Activated T-cell treated with anti-CD3 and anti-CD28 coated beads, Interleukin-2, amount 50 U/mL, for 72 hours (primary cell): ENCODE results near the gene PCDHA4. TPM values are rescaled to one million over a fixed set of nuclear protein-coding genes. Genes with fewer than 3 reads are reported as not detected.

Experiments used
- ATAC-seq, 2 donors: fragments of 150-1000 bp; cut with Tn5 transposase; replicated peaks in 1 of 2; 2 replicates each; pipeline ENCODE4 v1.10.0; 2021; ENCODE audit warnings: moderate library complexity in 2 of 2, mild to moderate bottlenecking in 1 of 2
- DNase-seq, 2 donors: peaks; one replicate each; pipeline ENCODE4 v3.0.0; 2021 to 2022; ENCODE audit warnings: mixed read lengths in 1 of 2
- H3K27ac Mint-ChIP-seq: one replicate; pipeline ENCODE4 v1.8.0; 2022; ENCODE audit warnings: mild to moderate bottlenecking, moderate library complexity, mixed read lengths
- H3K27me3 Mint-ChIP-seq: one replicate; pipeline ENCODE4 v1.8.0; 2022; ENCODE audit warnings: low read depth, mixed read lengths
- H3K36me3 Mint-ChIP-seq, 2 donors: one replicate each; pipeline ENCODE4 v1.8.0; 2022; ENCODE audit warnings: mixed read lengths in 2 of 2, mild to moderate bottlenecking in 1 of 2; ENCODE audit not compliant: insufficient read depth in 2 of 2
- H3K4me1 Mint-ChIP-seq: one replicate; pipeline ENCODE4 v1.8.0; 2022; ENCODE audit warnings: low read depth, mixed read lengths
- H3K4me3 Mint-ChIP-seq, 2 donors: one replicate each; pipeline ENCODE4 v1.8.0; 2022; ENCODE audit warnings: mild to moderate bottlenecking in 2 of 2, mixed read lengths in 2 of 2, moderate library complexity in 2 of 2
- H3K9me3 Mint-ChIP-seq, 2 donors: one replicate each; pipeline ENCODE4 v1.8.0; 2022; ENCODE audit warnings: mixed read lengths in 2 of 2
- total RNA-seq, 2 donors: library from RNA; stranded (reverse); gene quantifications; one replicate each; pipeline ENCODE4 v1.2.3, GENCODE V29; 2022

Gene PCDHA4
- total RNA-seq, 2 donors from 2014 or later, result not detected

DNA sequence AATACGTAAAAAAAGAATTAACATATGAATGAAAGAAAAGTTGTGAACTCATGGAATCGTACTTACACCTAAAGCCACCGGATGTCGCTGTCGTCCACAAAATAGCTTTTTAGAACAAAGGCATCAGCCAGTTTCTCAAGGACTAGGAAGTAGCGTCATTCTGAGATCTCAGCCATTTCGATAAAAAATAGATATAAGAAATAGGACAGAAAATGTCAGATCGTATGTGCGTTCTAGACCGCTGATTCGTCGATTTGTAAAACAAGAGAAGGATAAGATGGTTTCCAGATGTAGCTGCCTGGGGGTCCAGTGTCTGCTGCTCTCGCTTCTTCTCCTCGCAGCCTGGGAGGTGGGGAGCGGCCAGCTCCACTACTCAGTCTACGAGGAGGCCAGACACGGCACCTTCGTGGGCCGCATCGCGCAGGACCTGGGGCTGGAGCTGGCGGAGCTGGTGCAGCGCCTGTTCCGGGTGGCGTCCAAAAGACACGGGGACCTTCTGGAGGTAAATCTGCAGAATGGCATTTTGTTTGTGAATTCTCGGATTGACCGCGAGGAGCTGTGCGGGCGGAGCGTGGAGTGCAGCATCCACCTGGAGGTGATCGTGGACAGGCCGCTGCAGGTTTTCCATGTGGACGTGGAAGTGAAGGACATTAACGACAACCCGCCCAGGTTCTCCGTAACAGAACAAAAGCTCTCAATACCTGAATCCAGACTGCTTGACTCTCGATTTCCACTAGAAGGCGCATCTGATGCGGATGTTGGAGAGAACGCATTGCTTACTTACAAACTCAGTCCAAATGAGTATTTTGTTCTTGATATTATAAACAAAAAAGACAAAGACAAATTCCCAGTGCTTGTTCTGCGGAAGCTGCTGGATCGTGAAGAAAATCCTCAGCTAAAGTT, 49.2 kb downstream of the PCDHA4 start, which contains the start of gene PCDHA10:
Gene PCDHA10 (plus strand): TSS at position 126 of the 903 bp plus-strand sequence. CDS start 152 bp downstream, at position 278.
- Mint-ChIP-seq H3K36me3 (peaks cover 7 to 17% of the 10 kb centered on the region in 2 donors), H3K4me3 (no peak within 1 kb of the TSS), H3K9me3 (peaks cover 5 to 8% of the 10 kb centered on the region in 2 donors), H3K27ac (no peak within 1 kb of the TSS), H3K4me1 (no peaks in the 10 kb centered on the region), H3K27me3 (peaks cover 11% of the 10 kb centered on the region)
- DNase-seq (no peak), ATAC-seq (no peak)

DNA sequence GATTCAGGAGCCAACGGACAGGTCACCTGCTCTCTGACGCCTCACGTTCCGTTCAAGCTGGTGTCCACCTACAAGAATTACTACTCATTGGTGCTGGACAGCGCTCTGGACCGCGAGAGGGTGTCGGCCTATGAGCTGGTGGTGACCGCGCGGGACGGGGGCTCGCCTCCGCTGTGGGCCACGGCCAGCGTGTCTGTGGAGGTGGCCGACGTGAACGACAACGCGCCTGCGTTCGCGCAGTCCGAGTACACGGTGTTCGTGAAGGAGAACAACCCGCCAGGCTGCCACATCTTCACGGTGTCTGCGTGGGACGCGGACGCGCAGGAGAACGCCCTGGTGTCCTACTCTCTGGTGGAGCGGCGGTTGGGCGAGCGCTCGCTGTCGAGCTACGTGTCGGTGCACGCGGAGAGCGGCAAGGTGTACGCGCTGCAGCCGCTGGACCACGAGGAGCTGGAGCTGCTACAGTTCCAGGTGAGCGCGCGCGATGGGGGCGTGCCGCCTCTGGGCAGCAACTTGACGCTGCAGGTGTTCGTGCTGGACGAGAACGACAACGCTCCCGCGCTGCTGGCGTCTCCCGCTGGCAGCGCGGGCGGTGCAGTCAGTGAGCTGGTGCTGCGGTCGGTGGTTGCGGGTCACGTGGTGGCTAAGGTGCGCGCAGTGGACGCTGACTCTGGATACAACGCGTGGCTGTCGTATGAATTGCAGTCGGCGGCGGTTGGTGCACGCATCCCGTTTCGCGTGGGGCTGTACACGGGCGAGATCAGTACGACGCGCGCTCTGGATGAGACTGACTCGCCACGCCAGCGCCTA, 50.5 kb downstream of the PCDHA4 start:
- Mint-ChIP-seq H3K27me3 (peaks cover 11% of the 10 kb centered on the region), H3K27ac (no peak overlapping the region), H3K36me3 (peaks cover 7 to 19% of the 10 kb centered on the region in 2 donors), H3K9me3 (peaks cover 7 to 8% of the 10 kb centered on the region in 2 donors), H3K4me1 (no peaks in the 10 kb centered on the region), H3K4me3 (no peak overlapping the region)
- DNase-seq (no peak), ATAC-seq (no peak)

DNA sequence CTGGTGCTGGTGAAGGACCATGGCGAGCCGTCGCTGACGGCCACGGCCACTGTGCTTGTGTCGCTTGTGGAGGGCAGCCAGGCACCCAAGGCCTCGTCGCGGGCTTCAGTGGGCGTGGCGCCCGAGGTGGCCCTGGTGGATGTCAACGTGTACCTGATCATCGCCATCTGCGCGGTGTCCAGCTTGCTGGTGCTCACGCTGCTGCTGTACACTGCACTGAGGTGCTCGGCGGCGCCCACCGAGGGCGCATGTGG, 51.0 kb downstream of the PCDHA4 start:
- H3K4me1 Mint-ChIP-seq, result no peaks in the 10 kb centered on the region
- ATAC-seq (no peak), DNase-seq (no peak)
- H3K27me3 Mint-ChIP-seq, result peaks cover 11% of the 10 kb centered on the region
- peaks cover 6 to 8% of the 10 kb centered on the region in 2 donors for H3K9me3 Mint-ChIP-seq
- H3K36me3 Mint-ChIP-seq, result peaks cover 5 to 19% of the 10 kb centered on the region in 2 donors
- no peak overlapping the region for H3K27ac Mint-ChIP-seq
- H3K4me3 Mint-ChIP-seq, result no peak overlapping the region

DNA sequence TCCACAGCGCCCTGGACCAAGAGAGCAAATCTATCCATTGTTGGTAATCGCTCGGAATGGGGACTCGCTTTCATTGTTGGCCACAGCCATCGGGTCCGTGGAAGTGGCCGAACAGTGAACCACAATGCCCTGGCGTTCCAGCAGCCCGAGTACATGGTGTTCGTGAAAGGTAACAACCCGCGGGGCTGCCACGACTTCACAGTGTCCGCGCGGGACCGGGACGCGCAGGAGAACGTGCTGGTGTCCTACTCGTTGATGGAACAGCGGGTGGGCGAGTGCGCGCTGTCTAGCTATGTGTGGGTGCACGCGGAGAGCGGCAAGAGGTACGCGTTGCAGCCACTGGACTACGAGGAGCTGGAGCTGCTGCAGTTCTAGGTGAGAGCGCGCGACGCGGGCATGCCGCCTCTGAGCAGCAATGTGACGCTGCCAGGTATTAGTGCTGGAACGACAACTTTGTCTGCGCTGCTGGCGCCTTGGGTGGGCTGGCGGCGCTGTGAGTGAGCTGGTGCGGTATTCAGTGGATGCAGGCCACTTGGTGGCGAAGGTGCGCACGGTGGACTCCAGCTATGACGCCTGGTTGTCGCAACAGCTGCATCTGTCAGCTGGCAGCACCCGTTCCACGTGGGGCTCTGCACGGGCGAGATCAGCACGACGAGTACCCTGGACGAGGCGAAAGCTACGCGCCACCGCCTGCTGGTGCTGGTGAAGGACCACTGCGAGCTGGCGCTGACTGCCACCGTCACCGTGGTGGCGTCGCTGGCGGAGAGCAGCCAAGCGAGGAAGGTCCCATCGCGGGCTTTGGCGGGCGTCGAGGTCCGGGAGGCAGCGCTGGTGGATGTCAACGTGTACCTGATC, 55.8 kb downstream of the PCDHA4 start:
- Mint-ChIP-seq H3K4me1 (no peaks in the 10 kb centered on the region), H3K36me3 (peaks cover 1 to 3% of the 10 kb centered on the region in 2 donors)
- ATAC-seq, result no peak

More for the DNA sequence above, 55.8 kb downstream of the PCDHA4 start:
- Mint-ChIP-seq H3K27ac (no peak overlapping the region), H3K9me3 (peaks cover 1 to 5% of the 10 kb centered on the region in 2 donors), H3K4me3 (no peak overlapping the region), H3K27me3 (peaks cover 6% of the 10 kb centered on the region)
- no peak for DNase-seq

Other genes with a start within 250 kb of the PCDHA4 start
- gene SRA1, start 249.6 kb upstream of the PCDHA4 start, total RNA-seq, result 10 to 100 TPM; 50.8 to 61.1 TPM
- gene APBB3, start 242.5 kb upstream of the PCDHA4 start, total RNA-seq, result 10 to 100 TPM; 33.8 to 38.2 TPM
- gene SLC35A4, start 242.2 kb upstream of the PCDHA4 start, total RNA-seq, result 10 to 100 TPM; 52.7 to 69.3 TPM
- under 1 TPM in 1 of 2 donors, not detected in 1; 0.41 TPM for gene CD14, start 173.9 kb upstream of the PCDHA4 start, total RNA-seq
- 10 to 100 TPM; 31.8 to 35.0 TPM for gene TMCO6, start 167.6 kb upstream of the PCDHA4 start, total RNA-seq
- gene NDUFA2, start 159.4 kb upstream of the PCDHA4 start, total RNA-seq, result 10 to 100 TPM; 43.3 to 51.6 TPM
- 100 to 1,000 TPM; 121 to 129 TPM for gene IK, start 159.2 kb upstream of the PCDHA4 start, total RNA-seq
- 10 to 100 TPM; 24.3 to 30.2 TPM for gene WDR55, start 142.2 kb upstream of the PCDHA4 start, total RNA-seq
- 1 to 10 TPM; 3.7 to 4.6 TPM for gene DND1, start 133.5 kb upstream of the PCDHA4 start, total RNA-seq
- 10 to 100 TPM; 78.4 to 85.1 TPM for gene HARS1, start 115.7 kb upstream of the PCDHA4 start, total RNA-seq
- gene HARS2, start 115.6 kb upstream of the PCDHA4 start, total RNA-seq, result 10 to 100 TPM; 31.2 to 31.3 TPM
- 10 to 100 TPM; 44.9 to 53.7 TPM for gene ZMAT2, start 106.6 kb upstream of the PCDHA4 start, total RNA-seq
- gene PCDHA1, start 20.9 kb upstream of the PCDHA4 start, total RNA-seq, result not detected
- gene PCDHA2, start 12.2 kb upstream of the PCDHA4 start, total RNA-seq, result not detected
- not detected for gene PCDHA3, start 6.0 kb upstream of the PCDHA4 start, total RNA-seq
- gene PCDHA5, start 14.5 kb downstream of the PCDHA4 start, total RNA-seq, result not detected
- not detected for gene PCDHA6, start 20.9 kb downstream of the PCDHA4 start, total RNA-seq
- not detected for gene PCDHA7, start 27.2 kb downstream of the PCDHA4 start, total RNA-seq
- gene PCDHA8, start 34.1 kb downstream of the PCDHA4 start, total RNA-seq, result not detected
- not detected for gene PCDHA9, start 41.3 kb downstream of the PCDHA4 start, total RNA-seq
- gene PCDHA10, start 48.8 kb downstream of the PCDHA4 start, total RNA-seq, result not detected
- gene PCDHA11, start 61.9 kb downstream of the PCDHA4 start, total RNA-seq, result not detected
- not detected for gene PCDHA12, start 68.2 kb downstream of the PCDHA4 start, total RNA-seq
- not detected for gene PCDHA13, start 75.1 kb downstream of the PCDHA4 start, total RNA-seq
- gene PCDHAC1, start 119.2 kb downstream of the PCDHA4 start, total RNA-seq, result not detected
- not detected for gene PCDHAC2, start 159.4 kb downstream of the PCDHA4 start, total RNA-seq
- gene PCDHB1, start 244.3 kb downstream of the PCDHA4 start, total RNA-seq, result not detected